Activated CD4-positive, alpha-beta T cell treated with anti-CD3 and anti-CD28 coated beads, Interleukin-2, amount 10 ng/mL, durations not matched to agents 24 days and 14 days (primary cell): ENCODE data around the gene CPM. TPM values are rescaled to one million over a fixed set of nuclear protein-coding genes. Genes with fewer than 3 reads are reported as not detected.
A peak's percentile ranks its signal among the peaks of the same experiment; 100 is the strongest.

Source experiments
- DNase-seq: peaks from one replicate; pipeline ENCODE4 v3.0.0; 2022
- H3K27ac Mint-ChIP-seq: one replicate; pipeline ENCODE4 v1.8.0; 2022; ENCODE audit warnings: mild to moderate bottlenecking, mixed read lengths
- H3K27me3 Mint-ChIP-seq: one replicate; pipeline ENCODE4 v1.8.0; 2022; ENCODE audit warnings: mixed read lengths
- H3K36me3 Mint-ChIP-seq: one replicate; pipeline ENCODE4 v1.8.0; 2022; ENCODE audit warnings: low read depth, mild to moderate bottlenecking, mixed read lengths
- H3K4me1 Mint-ChIP-seq: one replicate; pipeline ENCODE4 v1.8.0; 2021; ENCODE audit warnings: mixed read lengths
- H3K4me3 Mint-ChIP-seq: one replicate; pipeline ENCODE4 v1.8.0; 2022; ENCODE audit warnings: mild to moderate bottlenecking, moderate library complexity, mixed read lengths
- H3K9me3 Mint-ChIP-seq: one replicate; pipeline ENCODE4 v1.8.0; 2021; ENCODE audit warnings: mixed read lengths
- intact Hi-C: fragments of 100-400 bp; cut with micrococcal nuclease; formaldehyde crosslinking; loops from one replicate; pipeline ENCODE4 v1.15.1; 2023
- total RNA-seq: library from RNA; stranded (reverse); gene quantifications from 2 replicates; pipeline ENCODE4 v1.2.3, GENCODE V29; 2022

CPM gene
- total RNA-seq, 1 donor from 2014 or later, result 76.5 TPM

- intact Hi-C loops, result loop anchor here (1.0 to 5.0 kb wide), 7 partner anchors 31 to 1278 kb away; partner anchors contain the start of genes CNOT2 and CPM
- Mint-ChIP-seq H3K9me3 (peaks cover 28% of the 10 kb centered on the region), H3K27ac (peak overlapping the region; percentile 88), H3K4me1 (peaks cover 40% of the 10 kb centered on the region), H3K27me3 (no peaks in the 10 kb centered on the region), H3K36me3 (peaks cover 15% of the 10 kb centered on the region), H3K4me3 (peak overlapping the region; percentile 4)
- DNase-seq, result no peak
These were observed 31.1 kb upstream of the CPM start for GRCh38 chr12:68963856-68964745.

- Mint-ChIP-seq H3K27me3 (no peaks in the 10 kb centered on the region), H3K36me3 (peaks cover 21% of the 10 kb centered on the region), H3K4me3 (peak overlapping the region; percentile 20), H3K27ac (peak overlapping the region; percentile 88), H3K9me3 (peaks cover 36% of the 10 kb centered on the region), H3K4me1 (peaks cover 49% of the 10 kb centered on the region)
- DNase-seq, result no peak
- intact Hi-C loops, result loop anchor here (1.0 to 5.0 kb wide), 7 partner anchors 30 to 1279 kb away; partner anchors contain the start of genes CNOT2 and CPM
These were observed 30.2 kb upstream of the CPM start for GRCh38 chr12:68962877-68963855.

GRCh38 chr12:68959891-68960464 lies 27.0 kb upstream of the CPM start:
- H3K9me3 Mint-ChIP-seq, result peaks cover 26% of the 10 kb centered on the region
- peak overlapping the region; percentile 21 for H3K4me3 Mint-ChIP-seq
- no peaks in the 10 kb centered on the region for H3K27me3 Mint-ChIP-seq
- H3K4me1 Mint-ChIP-seq, result peaks cover 57% of the 10 kb centered on the region
- intact Hi-C loops, result loop anchor here (2.0 to 5.0 kb wide), 4 partner anchors 71 to 1282 kb away; partner anchors contain the start of gene CNOT2
- H3K27ac Mint-ChIP-seq, result peak overlapping the region; percentile 93
- no peak for DNase-seq
- H3K36me3 Mint-ChIP-seq, result peaks cover 22% of the 10 kb centered on the region

GRCh38 chr12:68959143-68959858 lies 26.3 kb upstream of the CPM start:
- H3K36me3 Mint-ChIP-seq, result peaks cover 22% of the 10 kb centered on the region
- intact Hi-C loops, result loop anchor here (2.0 kb wide), 2 partner anchors 70 to 112 kb away; no protein-coding TSS in a partner anchor
- DNase-seq, result no peak
- peak overlapping the region; percentile 93 for H3K27ac Mint-ChIP-seq
- peak overlapping the region; percentile 56 for H3K4me3 Mint-ChIP-seq
- no peaks in the 10 kb centered on the region for H3K27me3 Mint-ChIP-seq
- H3K9me3 Mint-ChIP-seq, result peaks cover 26% of the 10 kb centered on the region
- peaks cover 56% of the 10 kb centered on the region for H3K4me1 Mint-ChIP-seq

- Mint-ChIP-seq H3K27ac (peak overlapping the region; percentile 93), H3K27me3 (no peaks in the 10 kb centered on the region)
- intact Hi-C loops, result loop anchor here (1.0 to 2.0 kb wide), 4 partner anchors 25 to 112 kb away; partner anchors contain the start of gene CPM
These were observed 25.4 kb upstream of the CPM start for GRCh38 chr12:68958322-68958721.

GRCh38 chr12:68957273-68957672 lies 24.3 kb upstream of the CPM start:
- no peaks in the 10 kb centered on the region for H3K27me3 Mint-ChIP-seq
- intact Hi-C loops, result no loop called here
- no peak overlapping the region for H3K4me3 Mint-ChIP-seq
- H3K4me1 Mint-ChIP-seq, result peaks cover 42% of the 10 kb centered on the region
- peaks cover 14% of the 10 kb centered on the region for H3K36me3 Mint-ChIP-seq
- DNase-seq, result no peak
- no peak overlapping the region for H3K27ac Mint-ChIP-seq
- peaks cover 9% of the 10 kb centered on the region for H3K9me3 Mint-ChIP-seq

More at GRCh38 chr12:68958322-68958721, 25.4 kb upstream of the CPM start:
- Mint-ChIP-seq H3K4me1 (peaks cover 50% of the 10 kb centered on the region), H3K36me3 (peaks cover 20% of the 10 kb centered on the region), H3K4me3 (peak overlapping the region; percentile 56), H3K9me3 (peaks cover 17% of the 10 kb centered on the region)
- peak; percentile 77 for DNase-seq

- intact Hi-C loops, result no loop called here
- DNase-seq, result no peak
- peaks cover 40% of the 10 kb centered on the region for H3K4me1 Mint-ChIP-seq
- H3K4me3 Mint-ChIP-seq, result no peak overlapping the region
- no peak overlapping the region for H3K27ac Mint-ChIP-seq
- no peaks in the 10 kb centered on the region for H3K27me3 Mint-ChIP-seq
- peaks cover 9% of the 10 kb centered on the region for H3K9me3 Mint-ChIP-seq
- peaks cover 13% of the 10 kb centered on the region for H3K36me3 Mint-ChIP-seq
These were observed 23.5 kb upstream of the CPM start for GRCh38 chr12:68956466-68956865.

GRCh38 chr12:68954811-68955210 lies 21.8 kb upstream of the CPM start:
- H3K27ac Mint-ChIP-seq, result no peak overlapping the region

GRCh38 chr12:68953536-68953935 lies 20.6 kb upstream of the CPM start:
- Mint-ChIP-seq H3K9me3 (peaks cover 4% of the 10 kb centered on the region), H3K36me3 (peaks cover 4% of the 10 kb centered on the region), H3K4me3 (no peak overlapping the region), H3K27ac (no peak overlapping the region), H3K4me1 (peaks cover 19% of the 10 kb centered on the region), H3K27me3 (no peaks in the 10 kb centered on the region)
- no peak for DNase-seq
- intact Hi-C loops, result no loop called here

More at GRCh38 chr12:68954811-68955210, 21.8 kb upstream of the CPM start:
- no peak for DNase-seq
- Mint-ChIP-seq H3K4me3 (no peak overlapping the region), H3K9me3 (peaks cover 9% of the 10 kb centered on the region), H3K36me3 (peaks cover 9% of the 10 kb centered on the region), H3K27me3 (no peaks in the 10 kb centered on the region), H3K4me1 (peaks cover 32% of the 10 kb centered on the region)
- intact Hi-C loops, result no loop called here

GRCh38 chr12:68951652-68952051 lies 18.7 kb upstream of the CPM start:
- Mint-ChIP-seq H3K27me3 (no peaks in the 10 kb centered on the region), H3K36me3 (no peaks in the 10 kb centered on the region), H3K27ac (no peak overlapping the region), H3K4me1 (peaks cover 8% of the 10 kb centered on the region), H3K4me3 (no peak overlapping the region), H3K9me3 (no peaks in the 10 kb centered on the region)
- no peak for DNase-seq
- intact Hi-C loops, result no loop called here

GRCh38 chr12:68950511-68950910 lies 17.5 kb upstream of the CPM start:
- H3K4me1 Mint-ChIP-seq, result peaks cover 8% of the 10 kb centered on the region
- no peak overlapping the region for H3K4me3 Mint-ChIP-seq
- intact Hi-C loops, result no loop called here
- H3K36me3 Mint-ChIP-seq, result no peaks in the 10 kb centered on the region
- H3K27me3 Mint-ChIP-seq, result no peaks in the 10 kb centered on the region
- H3K27ac Mint-ChIP-seq, result no peak overlapping the region
- no peak for DNase-seq
- no peaks in the 10 kb centered on the region for H3K9me3 Mint-ChIP-seq

- H3K27ac Mint-ChIP-seq, result no peak overlapping the region
These were observed 12.3 kb upstream of the CPM start for GRCh38 chr12:68945255-68945654.

More at GRCh38 chr12:68945255-68945654, 12.3 kb upstream of the CPM start:
- no peak for DNase-seq
- intact Hi-C loops, result no loop called here
- Mint-ChIP-seq H3K4me3 (no peak overlapping the region), H3K9me3 (no peaks in the 10 kb centered on the region), H3K4me1 (peaks cover 4% of the 10 kb centered on the region), H3K27me3 (peaks cover 2% of the 10 kb centered on the region), H3K36me3 (no peaks in the 10 kb centered on the region)
